ENCODE measurements around the gene DEAF1.

Gene DEAF1

GRCh38 chr11:613369-613968 lies 81.6 kb downstream of the DEAF1 start:
- H3K27me3 ChIP-seq = no peaks in the 10 kb centered on the region
- peak; percentile 84 for DNase-seq
- peaks cover 11% of the 10 kb centered on the region for H3K4me1 ChIP-seq
- H3K9me3 ChIP-seq = no peaks in the 10 kb centered on the region
- H3K4me3 ChIP-seq (ENCODE audit: low read depth, low read length) = no peak overlapping the region
- TF ChIP-seq, protein P1, sequence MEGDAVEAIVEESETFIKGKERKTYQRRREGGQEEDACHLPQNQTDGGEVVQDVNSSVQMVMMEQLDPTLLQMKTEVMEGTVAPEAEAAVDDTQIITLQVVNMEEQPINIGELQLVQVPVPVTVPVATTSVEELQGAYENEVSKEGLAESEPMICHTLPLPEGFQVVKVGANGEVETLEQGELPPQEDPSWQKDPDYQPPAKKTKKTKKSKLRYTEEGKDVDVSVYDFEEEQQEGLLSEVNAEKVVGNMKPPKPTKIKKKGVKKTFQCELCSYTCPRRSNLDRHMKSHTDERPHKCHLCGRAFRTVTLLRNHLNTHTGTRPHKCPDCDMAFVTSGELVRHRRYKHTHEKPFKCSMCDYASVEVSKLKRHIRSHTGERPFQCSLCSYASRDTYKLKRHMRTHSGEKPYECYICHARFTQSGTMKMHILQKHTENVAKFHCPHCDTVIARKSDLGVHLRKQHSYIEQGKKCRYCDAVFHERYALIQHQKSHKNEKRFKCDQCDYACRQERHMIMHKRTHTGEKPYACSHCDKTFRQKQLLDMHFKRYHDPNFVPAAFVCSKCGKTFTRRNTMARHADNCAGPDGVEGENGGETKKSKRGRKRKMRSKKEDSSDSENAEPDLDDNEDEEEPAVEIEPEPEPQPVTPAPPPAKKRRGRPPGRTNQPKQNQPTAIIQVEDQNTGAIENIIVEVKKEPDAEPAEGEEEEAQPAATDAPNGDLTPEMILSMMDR (IDR thresholded peaks at IDR 0.05; ENCODE audit: low read depth, low read length) = no peak
- H3K36me3 ChIP-seq = peaks cover 11% of the 10 kb centered on the region

- H3K4me1 ChIP-seq = peaks cover 11% of the 10 kb centered on the region
- H3K27me3 ChIP-seq = no peaks in the 10 kb centered on the region
- H3K36me3 ChIP-seq = peaks cover 14% of the 10 kb centered on the region
- no peak overlapping the region for H3K4me3 ChIP-seq (ENCODE audit: low read depth, low read length)
- TF ChIP-seq, protein P1 (IDR thresholded peaks at IDR 0.05; ENCODE audit: low read depth, low read length) = no peak
- no peak for DNase-seq
- no peaks in the 10 kb centered on the region for H3K9me3 ChIP-seq
Measured at GRCh38 chr11:612961-613300, 82.1 kb downstream of the DEAF1 start.

GRCh38 chr11:612201-612960 lies 82.6 kb downstream of the DEAF1 start:
- Histone ChIP-seq H3K27me3 (no peaks in the 10 kb centered on the region), H3K4me1 (peaks cover 11% of the 10 kb centered on the region), H3K4me3 (ENCODE audit: low read depth, low read length) (no peak overlapping the region), H3K36me3 (peaks cover 20% of the 10 kb centered on the region), H3K9me3 (no peaks in the 10 kb centered on the region)
- TF ChIP-seq, protein P1 (IDR thresholded peaks at IDR 0.05; ENCODE audit: low read depth, low read length) = peak; percentile 19
- DNase-seq = peak; percentile 56

DNA sequence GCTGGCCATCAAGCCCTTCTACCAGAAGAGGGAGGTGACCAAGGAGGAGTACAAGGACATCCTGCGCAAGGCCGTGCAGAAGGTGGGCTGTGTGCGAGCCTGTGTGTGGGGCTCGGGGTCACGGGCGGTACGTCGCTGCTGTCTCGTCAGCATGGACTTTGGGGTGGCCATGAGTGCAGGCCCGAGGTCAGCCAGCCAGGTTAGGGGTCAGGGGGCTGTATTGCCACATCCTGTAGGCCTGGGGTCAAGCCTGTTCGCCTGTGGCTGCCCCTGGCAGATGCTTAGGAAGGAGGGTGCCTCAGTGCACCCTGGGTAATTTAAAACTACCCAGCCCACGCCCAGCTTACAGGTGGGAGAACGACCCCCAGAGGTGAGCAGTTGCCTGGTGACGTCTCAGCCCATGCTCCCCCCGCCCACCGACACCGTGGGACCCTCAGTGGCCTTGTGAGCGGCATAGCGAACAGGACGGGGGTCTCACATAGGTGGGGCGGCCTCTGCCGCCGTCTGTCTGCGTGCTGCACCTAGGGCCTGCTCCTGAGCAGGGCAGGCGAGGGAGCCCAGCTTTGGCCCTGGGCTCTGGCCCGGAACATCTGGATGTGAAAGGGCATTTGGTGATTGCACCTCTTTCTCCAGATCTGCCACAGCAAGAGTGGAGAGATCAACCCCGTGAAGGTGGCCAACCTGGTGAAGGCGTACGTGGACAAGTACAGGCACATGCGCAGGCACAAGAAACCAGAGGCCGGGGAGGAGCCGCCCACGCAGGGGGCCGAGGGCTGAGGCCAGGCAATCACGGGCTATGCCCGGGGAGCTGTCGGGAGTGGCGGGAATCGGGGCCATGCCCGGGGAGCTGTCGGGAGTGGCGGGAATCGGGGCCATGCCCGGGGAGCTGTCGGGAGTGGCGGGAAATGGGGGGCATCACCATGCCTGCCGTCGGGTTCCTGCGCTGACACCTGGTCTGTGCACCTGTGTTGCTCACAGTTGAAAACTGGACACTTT lies 83.7 kb downstream of the DEAF1 start:
- H3K36me3 ChIP-seq = peaks cover 30% of the 10 kb centered on the region
- DNase-seq = no peak
- peaks cover 15% of the 10 kb centered on the region for H3K4me1 ChIP-seq
- no peak overlapping the region for H3K4me3 ChIP-seq (ENCODE audit: low read depth, low read length)
- TF ChIP-seq, protein P1 (IDR thresholded peaks at IDR 0.05; ENCODE audit: low read depth, low read length) = no peak
- H3K27me3 ChIP-seq = no peaks in the 10 kb centered on the region
- H3K9me3 ChIP-seq = no peaks in the 10 kb centered on the region

- Histone ChIP-seq H3K4me1 (peaks cover 20% of the 10 kb centered on the region), H3K36me3 (peaks cover 38% of the 10 kb centered on the region), H3K27me3 (no peaks in the 10 kb centered on the region), H3K4me3 (ENCODE audit: low read depth, low read length) (no peak overlapping the region), H3K9me3 (no peaks in the 10 kb centered on the region)
- TF ChIP-seq, protein P1 (IDR thresholded peaks at IDR 0.05; ENCODE audit: low read depth, low read length) = no peak
- no peak for DNase-seq
Measured at GRCh38 chr11:610146-610801, 84.7 kb downstream of the DEAF1 start.

All from BE2C (cell line).